ENCODE measurements around the gene KY. TPM values are rescaled to one million over a fixed set of nuclear protein-coding genes. Genes with fewer than 3 reads are reported as not detected.
"Not testable (repeated sequence)": the region's sequence is repeated elsewhere in the genome, so short reads cannot be mapped to it uniquely, and the experiment has no call there.

The KY gene
- total and polyA plus RNA-seq, 8 donors = 0.10 to 4.3 (median 1.1) TPM

GRCh38 chr3:134600685-134601463, 49.9 kb downstream of the KY start:
- no peaks in the 10 kb centered on the region for H3K27me3 ChIP-seq
- intact Hi-C loops (cut with DNase I) = no loop called here
- H3K9me3 ChIP-seq = no peaks in the 10 kb centered on the region
- ATAC-seq (peak; percentile 92), DNase-seq (peak; percentile 58 to 95 (median 74))
- H3K27ac ChIP-seq = no peak overlapping the region
- no peaks in the 10 kb centered on the region for H3K36me3 ChIP-seq
- H3K4me3 ChIP-seq = no peak overlapping the region
- peak; percentile 94 to 97 for TF ChIP-seq CTCF (IDR thresholded peaks at IDR 0.05)
- peaks cover 0 to 22% of the 10 kb centered on the region in 2 donors for H3K4me1 ChIP-seq

GRCh38 chr3:134600206-134600605, 50.6 kb downstream of the KY start:
- intact Hi-C loops (cut with DNase I) = no loop called here
- peaks cover 0 to 17% of the 10 kb centered on the region in 2 donors for H3K4me1 ChIP-seq
- TF ChIP-seq CTCF (IDR thresholded peaks at IDR 0.05) = no peak
- no peak overlapping the region for H3K27ac ChIP-seq
- H3K4me3 ChIP-seq = no peak overlapping the region
- ATAC-seq (no peak), DNase-seq (no peak)
- no peaks in the 10 kb centered on the region for H3K27me3 ChIP-seq
- no peaks in the 10 kb centered on the region for H3K36me3 ChIP-seq
- H3K9me3 ChIP-seq = no peaks in the 10 kb centered on the region

- ATAC-seq = no peak
- no peak for DNase-seq
- peak overlapping the region in 1 of 2 donors; percentile 83 for H3K27ac ChIP-seq
These were observed 51.9 kb downstream of the KY start for GRCh38 chr3:134598763-134599545.

GRCh38 chr3:134597390-134597970, 53.3 kb downstream of the KY start:
- intact Hi-C loops (cut with DNase I) = no loop called here
- DNase-seq (no peak), ATAC-seq (no peak)

More at GRCh38 chr3:134598763-134599545, 51.9 kb downstream of the KY start:
- Histone ChIP-seq H3K4me1 (peaks cover 0 to 23% of the 10 kb centered on the region in 2 donors), H3K36me3 (no peaks in the 10 kb centered on the region), H3K4me3 (no peak overlapping the region), H3K27me3 (no peaks in the 10 kb centered on the region), H3K9me3 (no peaks in the 10 kb centered on the region)
- intact Hi-C loops (cut with DNase I) = no loop called here
- TF ChIP-seq CTCF (IDR thresholded peaks at IDR 0.05) = no peak

GRCh38 chr3:134594986-134595385, 55.8 kb downstream of the KY start:
- ATAC-seq; intact Hi-C loops (cut with DNase I); H3K9me3 ChIP-seq; H3K27me3 ChIP-seq; H3K36me3 ChIP-seq; H3K4me3 ChIP-seq; DNase-seq: not testable (repeated sequence)
- H3K27ac ChIP-seq = peak overlapping the region in 1 of 2 donors; percentile 87
- H3K4me1 ChIP-seq = peaks cover 0 to 15% of the 10 kb centered on the region in 2 donors

More at GRCh38 chr3:134597390-134597970, 53.3 kb downstream of the KY start:
- Histone ChIP-seq H3K36me3 (no peaks in the 10 kb centered on the region), H3K27me3 (no peaks in the 10 kb centered on the region), H3K4me3 (no peak overlapping the region), H3K4me1 (peaks cover 0 to 23% of the 10 kb centered on the region in 2 donors), H3K9me3 (no peaks in the 10 kb centered on the region), H3K27ac (peak overlapping the region in 1 of 2 donors; percentile 83)
- TF ChIP-seq CTCF (IDR thresholded peaks at IDR 0.05) = no peak

Data from left lung (tissue), 10 donors.